ENCODE measurements around the gene DIRAS1. TPM values are rescaled to one million over a fixed set of nuclear protein-coding genes. Genes with fewer than 3 reads are reported as not detected.

Gene DIRAS1
- total and polyA plus RNA-seq, 2 experiments from 2014 or later: 2.8 to 18.6 TPM

- TF ChIP-seq ZNF462 (CRISPR knock-in tag; IDR thresholded peaks at IDR 0.05): no peak
- TF ChIP-seq EZH2phosphoT487 (IDR thresholded peaks at IDR 0.05; ENCODE audit: unreplicated experiment): no peak
- TF ChIP-seq STAT1 (IDR thresholded peaks at IDR 0.05; ENCODE audit: unreplicated experiment): no peak
These were observed 11.7 kb upstream of the DIRAS1 start (continued) for GRCh38 chr19:2732883-2733282.

- Histone ChIP-seq H3K4me2 (no peak overlapping the region), H3F3A (replicated peaks; ENCODE audit: low read depth) (no peaks in the 10 kb centered on the region), H3K27ac (ENCODE audit: low read depth) (no peak overlapping the region), H3K79me2 (replicated peaks; ENCODE audit: insufficient read depth) (no peaks in the 10 kb centered on the region), H3K27me3 (ENCODE audit: insufficient read depth) (no peaks in the 10 kb centered on the region), H3K4me3 (no peak overlapping the region), H4K20me1 (replicated peaks; ENCODE audit: insufficient read depth) (no peaks in the 10 kb centered on the region; the same call in 1 of the 2 replicates), H3K36me3 (ENCODE audit: insufficient read depth) (no peaks in the 10 kb centered on the region; the same call in 1 of the 2 replicates), H3K4me1 (ENCODE audit: insufficient read depth) (no peaks in the 10 kb centered on the region), H2AFZ (no peak overlapping the region), H3K9me2 (ENCODE audit: insufficient read depth) (no peaks in the 10 kb centered on the region)
- DNase-seq (ENCODE audit: low spot score): no peak
- H3K27ac Mint-ChIP-seq: no peak overlapping the region
- H3K4me3 Mint-ChIP-seq: no peak overlapping the region
- ATAC-seq: no peak
- H3K9me3 Mint-ChIP-seq: no peaks in the 10 kb centered on the region
- H3K4me1 Mint-ChIP-seq: peaks cover 3% of the 10 kb centered on the region; the same call in 1 of the 3 replicates
- H3K36me3 Mint-ChIP-seq (ENCODE audit: low read depth): peaks cover 30% of the 10 kb centered on the region
- H3K27me3 Mint-ChIP-seq (ENCODE audit: insufficient read depth, low read depth, poor library complexity): peaks cover 28% of the 10 kb centered on the region
- TF ChIP-seq ZNF114 (CRISPR knock-in tag; IDR thresholded peaks at IDR 0.05): no peak
- no peak for TF ChIP-seq ZNF331 (CRISPR knock-in tag; IDR thresholded peaks at IDR 0.05; ENCODE audit: low read depth)
- TF ChIP-seq EZH2phosphoT487 (IDR thresholded peaks at IDR 0.05; ENCODE audit: unreplicated experiment): no peak
- TF ChIP-seq NANOG (IDR thresholded peaks at IDR 0.05; ENCODE audit: borderline replicate concordance): no peak
- no peak for TF ChIP-seq CTCF (conservative IDR thresholded peaks at IDR 0.05; ENCODE audit: low read depth in 2 of 2)
- no peak for TF ChIP-seq STAT1 (IDR thresholded peaks at IDR 0.05; ENCODE audit: unreplicated experiment)
- TF ChIP-seq ZNF462 (CRISPR knock-in tag; IDR thresholded peaks at IDR 0.05): no peak
These were observed 11.1 kb upstream of the DIRAS1 start for GRCh38 chr19:2732157-2732725.

All from GM23338 (cell line).